GM21717 (cell line): ENCODE measurements around the gene SARS2.

Source experiments
- ATAC-seq: cut with Tn5 transposase; IDR thresholded peaks from one replicate; pipeline ENCODE4 v1.9.1; 2021; ENCODE audit warnings: mild to moderate bottlenecking, moderate library complexity; ENCODE audit not compliant: unreplicated experiment

Gene SARS2

DNA sequence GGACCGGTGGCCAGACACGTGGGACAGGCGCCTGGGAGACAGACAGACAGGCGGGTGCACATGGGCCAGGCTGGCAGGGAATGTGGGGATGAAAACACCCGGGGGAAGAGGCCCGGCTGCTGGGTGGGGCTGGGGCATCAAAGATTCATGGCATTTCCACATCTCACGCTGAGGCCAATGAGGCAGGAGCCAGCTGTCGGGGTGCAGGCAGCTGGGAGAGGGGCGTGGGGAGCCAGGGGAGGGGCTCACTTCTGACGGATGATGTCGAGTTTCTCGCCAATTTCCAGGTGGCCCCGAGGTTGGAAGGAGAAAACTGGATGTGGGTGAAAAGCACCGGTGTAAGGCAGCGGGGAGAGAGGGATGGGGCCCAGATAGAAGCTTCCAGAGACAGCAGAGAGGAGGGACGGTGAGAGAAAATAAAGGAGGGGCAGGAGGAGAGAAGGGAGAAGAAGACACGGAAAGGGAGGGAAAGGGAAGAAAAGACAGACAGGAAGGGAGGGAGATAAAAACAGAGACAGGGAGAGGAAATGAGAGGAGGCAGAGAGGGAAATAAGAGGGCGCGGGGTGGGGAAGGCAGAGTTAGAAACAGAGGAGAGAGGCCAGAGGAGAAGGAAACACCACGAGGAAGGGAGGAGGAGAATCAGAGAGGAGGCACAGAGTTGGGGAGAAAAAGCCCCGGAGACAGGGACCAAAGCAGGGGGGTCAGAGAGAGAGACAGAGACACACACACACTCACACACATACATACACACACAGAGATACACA, 10.5 kb downstream of the SARS2 start:
- ATAC-seq: no peak

DNA sequence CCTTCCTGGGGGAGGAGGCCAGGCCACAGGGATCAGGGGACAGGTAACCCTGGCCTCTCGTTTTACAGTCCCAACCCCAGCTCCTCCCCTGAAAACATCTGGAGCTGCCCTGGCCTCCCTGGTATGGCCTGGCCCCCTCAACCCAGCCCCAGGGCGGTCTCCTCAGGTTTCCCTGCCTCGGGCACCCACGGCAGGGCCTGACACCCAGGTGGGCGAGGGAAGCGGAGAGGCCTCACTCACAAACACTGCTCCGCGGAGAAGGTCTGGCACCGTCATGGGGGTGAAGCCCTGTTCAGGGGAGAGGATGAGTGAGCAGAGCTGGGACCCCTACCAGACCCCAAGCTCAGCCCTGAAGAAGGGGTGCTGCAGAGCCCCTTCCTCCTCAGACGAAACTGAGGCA, 12.0 kb downstream of the SARS2 start:
- ATAC-seq: no peak

DNA sequence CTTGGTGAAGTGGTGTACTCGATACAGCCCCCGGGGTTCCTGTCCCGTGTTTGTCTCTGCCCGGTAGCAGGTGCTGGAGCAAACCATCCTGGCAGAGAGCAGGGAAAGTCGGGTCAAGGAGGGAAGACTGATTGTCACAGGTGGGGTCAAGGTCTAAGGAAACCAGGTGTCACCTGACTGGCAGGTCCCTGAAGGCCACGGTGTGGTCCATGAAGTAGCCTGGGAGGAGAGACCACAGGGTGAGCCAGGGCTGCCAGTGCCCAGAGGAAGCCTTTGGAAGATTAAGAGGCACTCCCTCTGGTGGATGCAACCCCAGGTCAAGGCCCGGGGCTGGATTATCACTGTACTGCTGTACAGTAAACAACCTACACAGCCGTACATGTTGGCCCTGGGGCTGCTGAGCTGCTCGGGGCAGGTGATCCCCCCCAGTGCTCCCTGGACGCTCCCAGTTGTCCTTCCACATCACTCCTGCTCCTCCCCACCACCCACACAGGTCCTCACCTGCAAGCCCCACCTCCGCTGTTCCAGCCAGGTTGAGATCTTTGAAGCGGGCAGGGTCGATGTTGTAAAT, 12.6 kb downstream of the SARS2 start:
- no peak for ATAC-seq

DNA sequence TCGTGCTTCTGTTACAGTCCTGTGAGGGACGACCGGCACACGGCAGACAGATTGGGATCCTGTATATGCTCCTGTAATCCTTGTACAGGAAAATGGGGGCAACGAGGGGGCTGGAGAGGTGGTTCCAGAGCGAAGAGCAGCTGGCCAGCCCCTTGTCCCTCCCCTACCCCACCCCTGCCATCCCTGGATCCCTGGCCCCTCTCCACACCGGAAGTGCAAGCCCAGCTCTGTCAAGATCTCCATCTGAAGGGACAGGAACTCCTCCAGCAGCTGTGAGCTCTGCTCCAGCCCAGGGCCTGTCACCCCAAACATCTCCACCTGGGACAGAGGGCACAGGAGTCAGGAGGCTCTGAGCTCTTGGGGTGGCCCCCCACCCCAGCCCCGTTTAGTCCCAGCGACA, 13.0 kb downstream of the SARS2 start:
- ATAC-seq: no peak

DNA sequence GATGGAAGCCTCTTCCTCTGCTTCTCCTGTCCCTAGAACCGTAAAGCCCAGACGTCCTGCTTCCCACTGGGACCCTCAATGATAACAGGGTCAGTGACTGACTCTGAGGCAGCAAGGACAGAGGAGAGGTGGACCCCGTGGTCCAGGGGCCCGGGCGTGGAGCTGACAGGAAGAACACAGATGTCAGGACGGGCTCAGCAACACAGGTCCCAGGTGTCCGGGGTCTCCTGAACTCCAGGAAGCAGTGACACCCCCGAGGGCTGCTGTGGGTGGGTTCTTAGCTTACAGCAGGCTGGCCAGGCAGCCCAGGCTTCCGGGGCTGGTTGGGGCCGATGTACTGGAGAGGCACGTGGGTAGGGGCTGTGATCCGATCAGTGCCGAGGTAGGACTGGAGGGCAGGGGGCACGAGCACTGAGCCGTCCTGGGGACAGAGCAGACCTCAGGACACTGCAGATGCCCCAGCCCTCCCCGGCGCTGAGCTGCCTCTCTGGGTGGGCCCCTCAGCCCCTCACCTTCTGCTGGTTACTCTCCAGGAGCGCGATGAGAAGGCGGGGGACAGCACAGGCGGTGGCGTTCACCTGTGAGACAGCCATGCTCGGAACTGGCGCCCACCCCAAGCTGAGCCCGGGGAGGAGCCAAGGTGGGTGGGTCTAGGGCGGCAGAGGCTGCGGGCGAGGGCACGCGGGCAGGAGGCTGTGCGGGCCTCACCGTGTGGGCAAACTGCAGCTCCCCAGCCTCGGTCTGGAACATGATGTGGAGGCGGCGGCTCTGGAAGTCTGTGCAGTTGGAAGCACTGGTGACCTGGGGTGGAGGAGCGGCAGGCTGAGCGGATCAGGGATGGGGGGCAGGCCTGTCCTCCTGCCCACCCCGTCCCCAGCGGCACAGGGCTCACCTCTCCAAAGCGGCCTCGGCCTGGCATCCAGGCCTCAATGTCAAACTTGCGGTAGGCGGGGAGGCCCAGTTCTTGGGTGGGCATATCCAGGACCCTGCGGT, 14.9 kb downstream of the SARS2 start:
- no peak for ATAC-seq

DNA sequence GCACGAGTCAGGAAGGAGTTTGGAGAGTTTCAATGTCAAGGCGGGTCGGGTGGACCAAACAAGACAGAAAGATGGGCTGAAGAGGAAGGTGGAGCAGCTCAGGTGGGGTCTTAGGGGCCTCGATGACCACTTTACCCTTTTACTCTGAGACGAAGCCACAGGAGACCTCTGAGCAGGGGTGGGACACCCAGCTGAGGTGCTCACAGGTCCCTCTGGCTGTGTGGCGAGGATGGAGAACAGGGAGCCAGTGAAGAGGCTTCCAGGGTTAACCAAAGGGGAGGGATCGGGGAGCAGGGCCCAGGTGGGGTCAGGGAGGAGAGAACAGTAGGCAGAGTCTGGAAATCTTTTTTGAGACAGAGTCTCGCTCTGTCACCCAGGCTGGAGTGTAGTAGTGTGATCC, 16.6 kb downstream of the SARS2 start:
- no peak for ATAC-seq

DNA sequence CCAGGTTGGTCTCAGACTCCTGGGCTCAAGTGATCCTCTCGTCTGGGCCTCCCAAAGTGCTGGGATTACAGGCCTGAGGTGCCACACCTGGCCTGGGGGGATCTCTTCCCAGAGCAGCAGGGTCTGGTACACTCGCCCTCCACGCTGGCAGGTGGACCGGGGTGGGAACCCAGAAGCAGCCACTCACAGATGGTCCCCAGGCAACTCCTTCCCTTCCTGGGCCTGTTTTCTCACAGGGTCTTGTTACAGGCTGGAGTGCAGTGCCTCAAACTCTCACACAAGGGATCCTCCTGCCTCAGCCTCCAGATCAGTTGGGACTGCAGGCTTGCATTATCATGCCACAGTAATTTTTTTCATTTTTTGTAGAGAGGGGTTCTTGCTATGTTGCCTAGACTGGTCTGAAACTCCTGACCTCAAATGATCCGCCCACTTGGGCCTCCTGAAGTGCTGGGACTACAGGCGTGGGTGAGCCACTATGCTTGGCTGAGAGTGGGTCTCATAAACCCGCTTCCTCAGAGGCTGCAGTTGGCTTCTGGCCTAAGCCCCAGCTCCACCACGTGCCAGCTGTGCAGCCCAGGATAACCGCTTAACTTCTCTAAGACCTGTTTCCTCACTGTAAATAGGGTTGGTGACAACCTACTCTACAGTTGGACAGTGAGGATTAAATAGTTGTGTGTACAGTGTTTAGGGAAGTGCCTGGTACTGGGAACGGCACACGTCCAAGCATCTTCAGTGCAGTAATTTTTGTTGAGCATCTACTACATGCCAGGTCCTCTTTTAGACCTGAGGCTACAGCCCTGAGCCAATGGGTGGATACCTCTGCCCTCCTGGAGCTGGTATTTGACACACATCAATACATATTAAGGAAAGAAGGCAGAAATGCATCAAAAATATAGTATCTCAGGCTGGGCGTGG, 17.7 kb downstream of the SARS2 start:
- ATAC-seq: no peak

DNA sequence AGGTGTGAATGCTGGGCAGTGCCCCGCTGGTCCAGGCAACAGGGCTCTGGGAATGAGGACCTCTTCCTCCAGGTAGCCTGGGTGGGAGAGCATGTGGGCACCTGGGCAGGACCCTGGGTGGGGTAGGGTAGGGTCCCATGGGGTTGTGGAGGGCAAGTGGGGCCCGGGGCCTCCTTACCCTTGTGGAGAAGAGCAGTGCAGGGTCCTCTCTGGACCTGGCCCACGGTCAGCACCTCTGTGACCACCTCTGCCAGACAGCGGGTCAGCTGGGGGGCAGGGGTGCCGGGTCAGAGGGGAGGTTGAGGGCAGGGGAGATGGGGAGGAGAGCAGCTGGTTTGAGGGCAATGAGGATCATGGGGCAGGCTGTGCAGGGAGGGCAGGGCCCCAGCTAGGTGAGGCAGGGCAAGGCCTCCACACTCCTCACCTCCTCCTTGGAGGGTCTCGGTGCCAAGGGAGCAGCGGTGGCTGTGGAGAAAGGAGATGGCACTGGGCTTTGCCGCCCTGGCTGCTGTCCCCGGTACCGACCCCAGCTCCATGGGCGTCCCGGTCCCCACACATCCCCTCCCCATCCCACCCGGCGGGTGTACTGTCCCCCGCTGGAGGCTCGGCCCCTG, 19.1 kb downstream of the SARS2 start:
- ATAC-seq: no peak

DNA sequence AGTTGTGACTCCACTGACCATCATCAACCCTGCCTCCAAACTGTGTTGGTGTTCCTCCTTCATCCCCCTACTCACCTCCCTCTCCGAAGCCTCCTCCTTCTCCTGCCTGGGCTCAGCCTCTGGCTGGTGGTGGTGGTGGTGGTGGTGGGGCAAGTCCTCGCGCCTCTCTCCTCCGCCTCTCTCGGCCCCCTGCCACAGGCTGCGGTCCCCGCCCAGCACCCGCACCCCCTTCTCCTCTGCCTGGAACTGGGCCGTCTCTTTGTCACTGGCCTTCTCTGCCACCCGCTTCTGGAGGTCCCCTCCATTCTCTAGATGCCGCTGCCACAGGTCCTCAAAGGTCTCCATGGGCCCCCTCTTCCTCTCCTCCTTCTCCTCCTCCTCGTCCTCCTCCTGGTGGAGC, 20.1 kb downstream of the SARS2 start:
- ATAC-seq: no peak

DNA sequence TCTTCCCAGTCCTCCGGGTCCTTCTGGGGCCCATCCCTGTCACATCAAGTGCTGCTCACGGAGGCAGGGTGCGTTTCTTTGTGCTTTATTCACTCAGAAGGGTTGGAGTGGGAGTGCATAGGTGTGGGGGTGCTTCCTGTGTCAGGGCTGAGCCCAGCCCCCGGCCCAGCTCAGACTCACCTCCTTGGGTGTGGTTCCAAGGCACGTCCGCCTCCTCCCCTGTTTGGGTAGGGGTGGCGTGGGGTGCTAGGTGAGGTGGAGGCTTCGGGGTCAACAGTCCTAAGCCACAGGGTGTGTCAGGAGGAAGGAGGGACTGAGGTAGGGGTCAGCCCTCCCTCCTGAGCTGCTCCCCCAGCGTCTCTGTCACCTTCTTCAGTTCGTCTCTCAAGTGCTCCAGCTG, 21.7 kb downstream of the SARS2 start:
- no peak for ATAC-seq

DNA sequence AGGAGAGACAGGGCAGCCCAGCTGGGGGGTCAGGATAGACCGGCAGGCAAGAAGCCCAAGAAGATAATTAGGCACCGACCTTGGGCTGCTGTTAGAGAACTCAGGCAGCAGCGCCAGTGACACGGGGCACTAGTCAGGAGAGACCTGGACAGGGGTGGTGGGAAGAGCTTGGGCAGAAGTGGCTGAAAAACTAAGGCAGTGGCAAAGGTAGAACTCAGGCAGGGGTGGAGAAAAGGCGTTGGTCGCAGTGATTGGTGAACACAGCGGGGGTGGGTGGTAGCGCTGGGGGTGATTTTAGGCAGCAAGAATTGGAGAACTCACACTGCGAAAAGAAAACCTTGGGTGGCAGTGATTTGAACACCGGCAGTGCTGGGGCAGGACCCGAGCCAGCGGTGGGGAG, 22.9 kb downstream of the SARS2 start:
- ATAC-seq: no peak

DNA sequence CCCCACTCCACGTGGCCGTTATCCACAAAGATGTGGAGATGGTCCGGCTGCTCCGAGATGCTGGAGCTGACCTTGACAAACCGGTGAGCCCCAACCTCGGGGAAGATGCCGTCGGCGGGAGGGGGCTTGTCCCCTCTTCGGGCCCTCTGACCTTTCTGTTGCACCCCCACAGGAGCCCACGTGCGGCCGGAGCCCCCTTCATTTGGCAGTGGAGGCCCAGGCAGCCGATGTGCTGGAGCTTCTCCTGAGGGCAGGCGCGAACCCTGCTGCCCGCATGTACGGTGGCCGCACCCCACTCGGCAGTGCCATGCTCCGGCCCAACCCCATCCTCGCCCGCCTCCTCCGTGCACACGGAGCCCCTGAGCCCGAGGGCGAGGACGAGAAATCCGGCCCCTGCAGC, 23.3 kb downstream of the SARS2 start:
- no peak for ATAC-seq

DNA sequence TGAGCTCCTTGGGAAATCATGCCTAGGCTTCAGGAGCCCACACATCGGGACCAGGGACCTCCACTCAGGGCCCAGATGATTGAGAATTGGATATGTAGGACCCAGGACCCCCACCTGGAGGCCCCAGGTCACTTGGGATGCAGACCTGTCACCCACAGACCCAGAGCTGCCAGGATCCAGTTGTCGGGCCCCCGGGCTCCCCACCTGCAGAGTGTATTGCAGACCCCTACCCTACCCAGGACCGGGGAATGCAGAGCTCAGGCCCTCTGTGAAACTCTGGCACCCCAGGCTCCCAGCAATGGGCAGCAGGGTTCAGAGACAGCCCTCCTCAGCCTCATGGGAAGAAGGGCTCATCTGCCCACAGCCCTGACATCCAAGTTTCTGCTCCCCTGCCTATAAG, 24.9 kb downstream of the SARS2 start:
- no peak for ATAC-seq

DNA sequence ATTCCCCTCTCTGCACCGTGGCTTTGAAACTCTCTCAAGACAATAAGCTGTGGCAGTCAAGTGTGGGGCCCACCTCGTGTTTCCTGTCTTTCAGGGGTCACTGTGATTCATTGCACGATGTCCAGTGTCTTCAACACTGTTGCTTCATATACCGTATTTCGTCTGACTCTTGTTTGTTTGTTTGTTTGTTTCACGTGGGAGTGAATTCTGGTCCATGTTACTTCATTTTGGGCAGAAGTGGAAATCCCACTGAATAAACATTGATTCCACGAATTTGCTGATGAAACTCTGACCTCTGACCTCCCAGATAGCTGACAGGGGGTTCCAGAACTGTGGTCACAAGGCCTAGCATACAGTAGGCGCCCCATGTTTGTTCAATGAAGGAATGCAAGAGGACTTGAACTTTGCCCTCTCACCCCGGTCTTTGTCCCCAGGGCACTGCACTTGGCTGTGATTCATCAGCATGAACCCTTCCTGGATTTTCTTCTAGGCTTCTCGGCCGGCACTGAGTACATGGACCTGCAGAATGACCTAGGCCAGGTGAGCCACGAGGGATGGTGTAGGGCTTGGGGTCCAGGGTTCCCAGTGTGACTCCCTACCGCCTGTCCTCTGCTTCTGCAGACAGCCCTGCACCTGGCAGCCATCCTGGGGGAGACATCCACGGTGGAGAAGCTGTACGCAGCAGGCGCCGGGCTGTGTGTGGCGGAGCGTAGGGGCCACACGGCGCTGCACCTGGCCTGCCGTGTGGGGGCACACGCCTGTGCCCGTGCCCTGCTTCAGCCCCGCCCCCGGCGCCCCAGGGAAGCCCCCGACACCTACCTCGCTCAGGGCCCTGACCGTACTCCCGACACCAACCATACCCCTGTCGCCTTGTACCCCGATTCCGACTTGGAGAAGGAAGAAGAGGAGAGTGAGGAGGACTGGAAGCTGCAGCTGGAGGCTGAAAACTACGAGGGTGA, 25.7 kb downstream of the SARS2 start:
- no peak for ATAC-seq

DNA sequence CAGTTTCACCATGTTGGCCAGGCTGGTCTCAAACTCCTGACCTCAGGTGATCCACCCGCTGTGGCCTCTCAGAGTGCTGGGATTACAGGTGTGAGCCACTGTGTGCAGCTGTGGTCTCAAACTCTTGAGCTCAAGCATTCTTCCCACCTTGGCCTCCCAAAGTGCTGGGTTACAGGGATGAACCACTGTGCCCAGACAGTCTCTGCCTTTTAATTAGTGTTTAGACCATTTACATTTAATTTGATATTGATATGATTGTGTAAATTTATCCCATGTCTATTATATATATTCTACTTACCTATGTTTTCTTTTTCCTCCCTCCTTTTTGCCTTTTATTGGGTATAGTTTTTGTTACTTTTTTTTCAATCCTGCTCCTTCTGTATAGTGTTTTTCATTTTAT, 28.9 kb downstream of the SARS2 start:
- no peak for ATAC-seq

DNA sequence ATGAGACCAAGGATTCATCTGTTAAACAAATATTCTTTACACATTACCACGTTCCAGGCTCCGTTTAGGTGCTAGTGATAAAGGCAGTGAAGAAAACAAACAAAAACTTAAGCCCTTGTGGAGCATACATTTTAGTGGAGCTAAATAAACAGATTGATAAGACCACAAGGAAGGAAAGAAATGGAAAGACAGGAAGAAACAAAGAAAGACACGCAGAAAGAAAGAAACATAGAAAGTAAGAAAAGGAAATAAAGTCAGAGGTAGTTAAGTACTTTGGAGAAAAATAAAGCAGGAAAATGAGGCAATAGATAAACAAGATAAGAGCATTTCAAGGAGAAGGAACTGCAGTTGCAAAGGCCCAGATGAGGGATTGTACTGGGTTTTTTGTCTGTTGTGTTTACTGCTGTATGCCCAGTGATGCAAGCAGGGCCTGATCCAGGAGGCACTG, 29.8 kb downstream of the SARS2 start:
- no peak for ATAC-seq

DNA sequence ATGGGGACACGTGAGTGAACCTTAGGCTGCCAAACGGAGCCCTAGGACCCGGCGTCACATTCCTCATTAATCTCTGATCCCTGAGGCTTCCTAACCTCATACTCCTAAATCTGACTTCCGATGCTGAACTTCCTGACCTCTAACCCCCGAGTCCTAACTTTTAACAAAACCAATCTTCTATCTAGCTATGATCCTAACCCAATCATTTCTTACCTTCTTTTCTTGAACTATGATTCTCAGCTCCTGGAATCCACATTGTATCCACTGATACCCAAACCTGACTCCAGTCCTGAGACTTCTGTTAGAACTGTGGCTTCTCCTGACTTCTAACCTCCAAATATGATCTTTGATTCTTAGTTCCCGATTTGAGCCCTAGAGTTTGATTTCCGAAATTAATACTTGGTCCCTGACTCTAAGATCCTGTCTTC, 30.3 kb downstream of the SARS2 start:
- ATAC-seq: no peak

DNA sequence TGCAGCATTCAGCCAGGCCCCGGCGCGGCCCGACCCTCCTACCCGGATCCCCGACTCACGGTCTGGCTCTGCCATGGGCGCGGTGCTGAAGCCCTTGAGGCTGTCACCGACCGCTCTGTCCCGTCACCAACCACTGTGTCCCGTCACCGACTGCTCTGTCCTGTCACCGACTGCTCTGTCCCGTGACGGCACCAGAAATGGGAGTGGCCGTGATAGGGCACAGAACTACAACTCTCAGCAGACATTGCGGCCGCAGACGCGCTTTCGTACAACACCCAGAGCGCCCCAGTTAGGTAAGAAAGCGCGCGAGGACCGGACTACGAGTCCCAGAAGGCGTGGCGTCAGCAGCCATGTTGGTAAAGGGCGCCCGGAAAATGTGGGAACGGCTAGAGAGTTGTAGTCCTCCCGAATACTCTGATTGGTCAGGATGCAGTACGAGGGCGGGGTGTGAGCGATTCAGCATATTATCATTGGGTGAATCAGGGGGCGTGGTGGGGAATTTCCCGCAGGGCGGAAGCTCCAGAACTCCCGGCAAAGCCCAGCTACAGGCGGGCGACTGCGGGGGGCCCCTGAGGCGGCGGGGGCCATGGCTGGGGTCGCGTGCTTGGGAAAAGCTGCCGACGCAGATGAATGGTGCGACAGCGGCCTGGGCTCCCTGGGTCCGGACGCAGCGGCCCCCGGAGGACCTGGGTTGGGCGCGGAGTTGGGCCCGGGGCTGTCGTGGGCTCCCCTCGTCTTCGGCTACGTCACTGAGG, 30.9 kb downstream of the SARS2 start, which contains the start of the genes NFKBIB and SIRT2:
NFKBIB (plus strand) TSS at position 523 of the 755 bp plus-strand sequence; CDS start at position 587, 64 bp downstream.
SIRT2 (minus strand) TSS at position 172 of the 755 bp plus-strand sequence; CDS start at position 75, 97 bp downstream.
- ATAC-seq: peak; percentile 82
